ENCODE results near the gene FBXW4. TPM values are rescaled to one million over a fixed set of nuclear protein-coding genes. Genes with fewer than 3 reads are reported as not detected.

The FBXW4 gene
- total and polyA plus RNA-seq, 10 of the 15 experiments (the other 5 are each of a cell fraction or from before 2014, with no cell fraction given) = 5.7 to 42.0 (median 27.5) TPM

GRCh38 chr10:101693978-101694673 lies 844 bp downstream of the FBXW4 start (continued):
- no peak; the same call in 1 of the 2 replicates for TF ChIP-seq ELK1 (IDR thresholded peaks at IDR 0.05; ENCODE audit: low read depth, low read length)
- no peak for TF ChIP-seq PKNOX1 (IDR thresholded peaks at IDR 0.05)
- peak; percentile 37; the same call in 1 of the 2 replicates for TF ChIP-seq ZBTB11 (CRISPR knock-in tag; IDR thresholded peaks at IDR 0.05)
- peak; percentile 67 for TF ChIP-seq NKRF (conservative IDR thresholded peaks at IDR 0.05)
- TF ChIP-seq TAF1 (IDR thresholded peaks at IDR 0.05; ENCODE audit: borderline replicate concordance, low read depth, low read length) = peak; percentile 76; the same call in 1 of the 2 replicates
- no peak for TF ChIP-seq BRCA1 (IDR thresholded peaks at IDR 0.05; ENCODE audit: low read depth, low read length)
- TF ChIP-seq ZNF687 (IDR thresholded peaks at IDR 0.05) = peak; percentile 80
- no peak for TF ChIP-seq ZNF592 (IDR thresholded peaks at IDR 0.05)
- no peak for TF ChIP-seq MYB (IDR thresholded peaks at IDR 0.05; ENCODE audit: borderline replicate concordance, low read depth, low read length)
- no peak for TF ChIP-seq CBX3 (IDR thresholded peaks at IDR 0.05; ENCODE audit: borderline replicate concordance, low read depth)
- peak; percentile 42; the same call in 1 of the 2 replicates for TF ChIP-seq DPF2 (IDR thresholded peaks at IDR 0.05)
- TF ChIP-seq SMARCA5 (IDR thresholded peaks at IDR 0.05) = peak; percentile 81; the same call in 1 of the 2 replicates

All from GM12878 (cell line).